Endothelial cell of umbilical vein (primary cell): Measurements from ENCODE around the gene MYORG. TPM values are rescaled to one million over a fixed set of nuclear protein-coding genes. Genes with fewer than 3 reads are reported as not detected.

Experiments used
- BruUV-seq: library from RNA; stranded (reverse); fragments of 400-500 nt; replicated peaks from 2 replicates; lab custom pipeline; 2021; lab: Mats Ljungman, UMichigan
- CTCF ChIA-PET: fragments of 300-600, 350-600 bp; sonication (Branson Sonifier 250); formaldehyde crosslinking; loops from one replicate; lab custom pipeline; 2021; ENCODE audit warnings: antibody characterized with exemption, inconsistent platforms; lab: Charles Lee
- POLR2A ChIA-PET: fragments of 300-600, 350-600 bp; sonication (Branson Sonifier 250); formaldehyde crosslinking; loops from one replicate; lab custom pipeline; 2021; ENCODE audit warnings: antibody characterized with exemption, inconsistent platforms; lab: Charles Lee
- DNase-seq: peaks from one replicate; pipeline ENCODE4 v3.0.0-alpha.2; 2011; ENCODE audit warnings: low read depth, low spot score
- FAIRE-seq: peaks from 2 replicates; lab custom pipeline; 2011; peaks lifted over from hg19 to GRCh38; lab: Jason Lieb, UNC
- H2AFZ ChIP-seq: 2 replicates; pipeline ENCODE4 v1.6.0; 2012; ENCODE audit warnings: low read depth, low read length, control low read depth, inconsistent platforms
- H3K27ac ChIP-seq: 2 replicates; pipeline ENCODE4 v1.5.1; 2011; ENCODE audit warnings: low read depth, mild to moderate bottlenecking, control low read depth, low read length, moderate library complexity; ENCODE audit not compliant: insufficient read depth
- H3K27me3 ChIP-seq, 2 experiments: 2 replicates each; pipeline versions ENCODE4 v1.6.0 to v1.6.1; 2011; ENCODE audit warnings: low read length in 2 of 2, mixed read lengths in 1 of 2; ENCODE audit not compliant: control insufficient read depth in 2 of 2, insufficient read depth in 2 of 2
- H3K36me3 ChIP-seq, 2 experiments: 2 replicates in 1 of 2; 3 replicates in 1 of 2; pipeline ENCODE4 v1.5.1; 2011; ENCODE audit warnings: low read length in 2 of 2, mild to moderate bottlenecking in 1 of 2, moderate library complexity in 1 of 2; ENCODE audit not compliant: control insufficient read depth in 2 of 2, insufficient read depth in 2 of 2; ENCODE audit errors: extremely low read depth in 1 of 2
- H3K4me1 ChIP-seq: 3 replicates; pipeline ENCODE4 v1.5.1; 2011; ENCODE audit warnings: mild to moderate bottlenecking, low read length; ENCODE audit not compliant: control insufficient read depth, insufficient read depth; ENCODE audit errors: extremely low read depth
- H3K4me2 ChIP-seq: 2 replicates; pipeline ENCODE4 v1.6.1; 2011; ENCODE audit warnings: low read length, control low read depth, mixed read lengths; ENCODE audit not compliant: insufficient read depth
- H3K4me3 ChIP-seq, 3 experiments: fragments of 200-600 bp in 1 of 3; sonication (generic), shearing (Covaris generic) in 1 of 3; replicated peaks in 1 of 3; 2 replicates each; pipeline ENCODE4 v1.5.1; 2011 to 2016; ENCODE audit warnings: control low read depth in 3 of 3, low read length in 3 of 3, mild to moderate bottlenecking in 2 of 3, inconsistent platforms in 1 of 3, low read depth in 1 of 3, moderate library complexity in 1 of 3; ENCODE audit not compliant: insufficient read depth in 1 of 3
- H3K79me2 ChIP-seq: 2 replicates; pipeline ENCODE4 v1.6.0; 2012; ENCODE audit warnings: low read length, inconsistent platforms; ENCODE audit not compliant: control insufficient read depth, insufficient read depth
- H3K9ac ChIP-seq: replicated peaks from 2 replicates; pipeline ENCODE3; 2011; ENCODE audit warnings: low read length, control low read depth; ENCODE audit not compliant: insufficient read depth; ENCODE audit errors: extremely low read depth
- H3K9me1 ChIP-seq: replicated peaks from 3 replicates; pipeline ENCODE4 v1.6.0; 2011; ENCODE audit warnings: mild to moderate bottlenecking, low read length; ENCODE audit not compliant: control insufficient read depth, insufficient read depth; ENCODE audit errors: extremely low read depth
- H3K9me3 ChIP-seq: replicated peaks from 2 replicates; pipeline ENCODE4 v1.5.1; 2012; ENCODE audit warnings: low read length, inconsistent platforms; ENCODE audit not compliant: control insufficient read depth, insufficient read depth
- H4K20me1 ChIP-seq: replicated peaks from 2 replicates; pipeline ENCODE3; 2011; ENCODE audit warnings: mild to moderate bottlenecking, low read length; ENCODE audit not compliant: control insufficient read depth, insufficient read depth; ENCODE audit errors: extremely low read depth
- EZH2 ChIP-seq: IDR thresholded peaks from 2 replicates; pipeline ENCODE4 v1.6.1; 2012; ENCODE audit warnings: borderline replicate concordance, low read depth, mild to moderate bottlenecking, moderate library complexity, low read length, inconsistent platforms; ENCODE audit not compliant: severe bottlenecking
- MYC ChIP-seq: IDR thresholded peaks from one replicate; pipeline ENCODE4 v1.6.1; 2011; ENCODE audit warnings: mild to moderate bottlenecking, low read depth, low read length
- POLR2A ChIP-seq: IDR thresholded peaks from 2 replicates; pipeline ENCODE4 v1.6.1; 2012; ENCODE audit warnings: low read depth, mild to moderate bottlenecking, control low read depth, low read length
- dilution Hi-C: fragments of 300-500 bp; cut with MboI; formaldehyde crosslinking; loops from one replicate; pipeline ENCODE4 v1.15.0; 2019; ENCODE audit warnings: low sequenced_read_pairs; ENCODE audit not compliant: extremely low pct_ligation_motif_present
- intact Hi-C: fragments of 100-400 bp; cut with micrococcal nuclease; formaldehyde crosslinking; loops from one replicate; pipeline ENCODE4 v1.10.0; 2022
- polyA plus RNA-seq, 4 experiments: library from polyadenylated mRNA; depleted of rRNA in 3 of 4; stranded (reverse) in 3 of 4; unstranded in 1 of 4; fragments of >200 nt; gene quantifications; 2 replicates each; pipeline versions ENCODE4 v1.2.1 to v1.2.3, GENCODE V29; 2011 to 2012; ENCODE audit warnings: missing spikeins in 1 of 4
- total RNA-seq: library from RNA; stranded (reverse); gene quantifications from 2 replicates; pipeline ENCODE4 v1.2.3, GENCODE V29; 2021
- TF ChIP-seq, protein P1 (sequence below), 2 donors: IDR thresholded peaks; 1 replicate in 1 of 2; 2 replicates in 1 of 2; pipeline ENCODE4 v1.5.1; 2011; ENCODE audit warnings: low read length in 2 of 2, mild to moderate bottlenecking in 2 of 2, moderate library complexity in 2 of 2, control low read depth in 1 of 2, inconsistent platforms in 1 of 2, low read depth in 1 of 2; ENCODE audit not compliant: insufficient read depth in 1 of 2; ENCODE audit errors: extremely low read depth in 1 of 2

Gene MYORG
- total and polyA plus RNA-seq, 2 donors (not counting 3 experiments of a cell fraction or from before 2014, with no cell fraction given) = 2.8 to 7.0 TPM

DNA sequence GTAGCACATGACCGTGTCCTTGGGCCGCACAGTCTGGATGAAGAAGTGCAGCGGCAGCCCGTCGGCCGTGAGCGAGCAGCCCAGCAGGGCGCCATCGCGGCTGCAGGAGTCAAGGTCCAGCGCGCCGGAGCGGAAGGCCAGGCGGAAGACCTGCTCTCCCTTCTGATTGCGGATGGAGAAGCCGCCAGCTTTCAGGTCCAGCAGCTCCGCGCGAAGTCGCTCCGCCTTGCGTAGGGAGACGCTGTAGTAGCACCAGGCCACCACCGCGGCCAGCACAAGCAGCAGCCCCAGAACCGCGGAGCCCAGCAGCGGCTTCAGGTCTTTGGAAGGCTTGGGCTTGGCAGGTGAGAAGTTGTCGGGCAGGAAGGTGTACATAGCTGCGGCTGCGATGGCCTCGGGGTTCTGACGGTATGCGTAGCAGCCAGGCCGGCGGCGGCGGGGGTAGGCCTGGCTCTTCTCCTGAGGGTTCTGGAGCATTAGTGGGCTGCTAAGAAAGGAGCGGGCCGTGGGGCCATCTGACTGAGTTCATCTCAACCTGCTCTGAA is 4.2 kb downstream of the MYORG start:
- CTCF ChIA-PET = interaction anchor here (1.3 to 9.4 kb wide), 2 partner anchors 39 to 231 kb away, joined by 4 to 152 read pairs; no protein-coding TSS in a partner anchor
- Histone ChIP-seq H3K9me3 (no peaks in the 10 kb centered on the region), H3K4me1 (peaks cover 2% of the 10 kb centered on the region), H3K79me2 (no peaks in the 10 kb centered on the region), H3K27me3 (no peaks in the 10 kb centered on the region), H3K9ac (no peak overlapping the region), H3K9me1 (no peaks in the 10 kb centered on the region), H3K4me2 (no peak overlapping the region), H3K4me3 (no peak overlapping the region), H2AFZ (no peak overlapping the region), H3K36me3 (no peaks in the 10 kb centered on the region), H3K27ac (no peak overlapping the region), H4K20me1 (no peaks in the 10 kb centered on the region)
- intact Hi-C loops = no loop called here
- no TSS peak for BruUV-seq
- POLR2A ChIA-PET = no interaction called here
- dilution Hi-C loops = no loop called here
- FAIRE-seq (no peak), DNase-seq (no peak)
- no peak for TF ChIP-seq MYC
- TF ChIP-seq POLR2A = no peak

DNA sequence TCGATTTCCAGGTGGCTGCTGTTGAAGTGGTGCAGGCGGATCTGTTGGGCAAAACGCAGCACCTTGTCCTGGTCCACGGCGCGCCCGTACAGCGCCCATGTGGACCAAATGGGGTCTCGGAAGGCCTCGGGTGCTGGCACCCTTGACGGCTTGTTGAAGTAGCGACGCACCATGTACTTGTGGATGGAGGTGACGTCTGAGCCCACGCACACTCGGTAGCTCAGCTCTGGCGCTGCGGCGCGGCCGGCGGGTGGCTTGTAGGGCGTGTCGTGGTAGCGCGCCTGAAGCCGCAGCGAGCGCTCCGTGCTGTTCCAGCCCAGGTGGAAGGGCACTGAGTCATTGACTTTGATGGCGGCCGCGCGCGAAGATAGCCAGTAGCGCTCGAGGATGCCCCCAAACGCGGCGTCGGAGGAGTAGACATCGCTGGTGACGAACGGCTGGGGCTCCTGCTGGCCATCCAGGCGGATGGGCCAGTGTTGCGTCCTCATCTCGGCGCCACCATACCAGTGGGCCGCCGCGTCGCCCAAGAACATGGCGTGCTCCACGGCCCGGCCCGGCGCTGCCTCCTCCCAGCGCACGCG is 4.7 kb downstream of the MYORG start:
- FAIRE-seq (no peak), DNase-seq (no peak)
- H3K9ac ChIP-seq = no peak overlapping the region
- no peaks in the 10 kb centered on the region for H3K36me3 ChIP-seq
- dilution Hi-C loops (no loop called here), intact Hi-C loops (no loop called here)
- peaks cover 2% of the 10 kb centered on the region for H3K4me1 ChIP-seq
- no peaks in the 10 kb centered on the region for H3K79me2 ChIP-seq
- no peaks in the 10 kb centered on the region for H3K9me3 ChIP-seq
- no peaks in the 10 kb centered on the region for H3K27me3 ChIP-seq
- H4K20me1 ChIP-seq = no peaks in the 10 kb centered on the region
- H2AFZ ChIP-seq = no peak overlapping the region
- CTCF ChIA-PET = no interaction called here
- no peak overlapping the region for H3K27ac ChIP-seq
- TF ChIP-seq POLR2A (no peak), EZH2 (no peak)
- TF ChIP-seq, protein P1, sequence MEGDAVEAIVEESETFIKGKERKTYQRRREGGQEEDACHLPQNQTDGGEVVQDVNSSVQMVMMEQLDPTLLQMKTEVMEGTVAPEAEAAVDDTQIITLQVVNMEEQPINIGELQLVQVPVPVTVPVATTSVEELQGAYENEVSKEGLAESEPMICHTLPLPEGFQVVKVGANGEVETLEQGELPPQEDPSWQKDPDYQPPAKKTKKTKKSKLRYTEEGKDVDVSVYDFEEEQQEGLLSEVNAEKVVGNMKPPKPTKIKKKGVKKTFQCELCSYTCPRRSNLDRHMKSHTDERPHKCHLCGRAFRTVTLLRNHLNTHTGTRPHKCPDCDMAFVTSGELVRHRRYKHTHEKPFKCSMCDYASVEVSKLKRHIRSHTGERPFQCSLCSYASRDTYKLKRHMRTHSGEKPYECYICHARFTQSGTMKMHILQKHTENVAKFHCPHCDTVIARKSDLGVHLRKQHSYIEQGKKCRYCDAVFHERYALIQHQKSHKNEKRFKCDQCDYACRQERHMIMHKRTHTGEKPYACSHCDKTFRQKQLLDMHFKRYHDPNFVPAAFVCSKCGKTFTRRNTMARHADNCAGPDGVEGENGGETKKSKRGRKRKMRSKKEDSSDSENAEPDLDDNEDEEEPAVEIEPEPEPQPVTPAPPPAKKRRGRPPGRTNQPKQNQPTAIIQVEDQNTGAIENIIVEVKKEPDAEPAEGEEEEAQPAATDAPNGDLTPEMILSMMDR (IDR thresholded peaks at IDR 0.05; ENCODE audit: extremely low read depth in 1 of 2, insufficient read depth in 1 of 2, low read depth in 1 of 2, low read length in 2 of 2) = no peak
- no TSS peak for BruUV-seq
- H3K4me2 ChIP-seq = no peak overlapping the region
- no peak overlapping the region for H3K4me3 ChIP-seq
- no peaks in the 10 kb centered on the region for H3K9me1 ChIP-seq
- POLR2A ChIA-PET = no interaction called here
